H9 (cell line): ENCODE data around the gene TOM1L2. TPM values are rescaled to one million over a fixed set of nuclear protein-coding genes. Genes with fewer than 3 reads are reported as not detected.

Experiments
- DNase-seq: peaks from one replicate; pipeline ENCODE4 v3.0.0-alpha.2; 2017
- H2AFZ ChIP-seq: one replicate; pipeline ENCODE4 v1.6.1; 2013; ENCODE audit warnings: mild to moderate bottlenecking, low read length, control low read depth, moderate library complexity
- H2AK5ac ChIP-seq: 2 replicates; pipeline ENCODE4 v1.6.1; 2013; ENCODE audit warnings: low read length, control low read depth, mixed read lengths; ENCODE audit not compliant: insufficient read length
- H2BK120ac ChIP-seq: one replicate; pipeline ENCODE4 v1.6.1; 2013; ENCODE audit warnings: low read depth, mild to moderate bottlenecking, low read length, control low read depth, inconsistent platforms; ENCODE audit not compliant: poor library complexity, severe bottlenecking
- H2BK12ac ChIP-seq: 2 replicates; pipeline ENCODE4 v1.6.1; 2013; ENCODE audit warnings: low read length, control low read depth, mixed read lengths, low read depth; ENCODE audit not compliant: insufficient read length
- H2BK15ac ChIP-seq: 2 replicates; pipeline ENCODE4 v1.6.1; 2013; ENCODE audit warnings: low read depth, low read length, control low read depth
- H2BK20ac ChIP-seq: one replicate; pipeline ENCODE4 v1.6.1; 2013; ENCODE audit warnings: low read depth, mild to moderate bottlenecking, low read length, control low read depth, inconsistent platforms; ENCODE audit not compliant: poor library complexity, severe bottlenecking
- H2BK5ac ChIP-seq: 2 replicates; pipeline ENCODE4 v1.6.1; 2013; ENCODE audit warnings: low read length, control low read depth, mixed read lengths; ENCODE audit not compliant: insufficient read length
- H3K14ac ChIP-seq: 2 replicates; pipeline ENCODE4 v1.6.1; 2013; ENCODE audit warnings: low read length, control low read depth; ENCODE audit not compliant: insufficient read depth
- H3K18ac ChIP-seq: 2 replicates; pipeline ENCODE4 v1.6.1; 2013; ENCODE audit warnings: low read depth, mild to moderate bottlenecking, mixed read lengths, low read length, control low read depth; ENCODE audit not compliant: insufficient read length
- H3K23ac ChIP-seq: 2 replicates; pipeline ENCODE4 v1.6.1; 2013; ENCODE audit warnings: low read length, control low read depth, mixed read lengths, low read depth; ENCODE audit not compliant: insufficient read length
- H3K23me2 ChIP-seq: 2 replicates; pipeline ENCODE4 v1.6.1; 2013; ENCODE audit warnings: low read depth, mild to moderate bottlenecking, mixed read lengths, low read length, control low read depth; ENCODE audit not compliant: insufficient read length, poor library complexity, severe bottlenecking
- H3K27ac ChIP-seq: 2 replicates; pipeline ENCODE4 v1.5.1; 2013; ENCODE audit warnings: low read length, control low read depth, mixed read lengths, low read depth; ENCODE audit not compliant: insufficient read length
- H3K27me3 ChIP-seq: 2 replicates; pipeline ENCODE4 v1.6.1; 2013; ENCODE audit warnings: low read length, control low read depth, inconsistent platforms; ENCODE audit not compliant: insufficient read depth
- H3K4ac ChIP-seq: 2 replicates; pipeline ENCODE4 v1.6.1; 2013; ENCODE audit warnings: low read depth, mild to moderate bottlenecking, control low read depth, inconsistent platforms, low read length, moderate library complexity
- H3K4me1 ChIP-seq: 2 replicates; pipeline ENCODE4 v1.6.1; 2013; ENCODE audit warnings: low read length, control low read depth, inconsistent platforms; ENCODE audit not compliant: insufficient read depth
- H3K4me2 ChIP-seq: 2 replicates; pipeline ENCODE4 v1.6.1; 2013; ENCODE audit warnings: low read length, control low read depth, mixed read lengths; ENCODE audit not compliant: insufficient read length, insufficient read depth
- H3K56ac ChIP-seq: 2 replicates; pipeline ENCODE4 v1.6.1; 2013; ENCODE audit warnings: low read depth, mild to moderate bottlenecking, mixed read lengths, low read length, control low read depth; ENCODE audit not compliant: insufficient read length
- H3K79me1 ChIP-seq: 2 replicates; pipeline ENCODE4 v1.6.1; 2013; ENCODE audit warnings: low read depth, mild to moderate bottlenecking, moderate library complexity, low read length, control low read depth, inconsistent platforms; ENCODE audit not compliant: insufficient read depth, poor library complexity, severe bottlenecking
- H3K79me2 ChIP-seq: 2 replicates; pipeline ENCODE4 v1.6.1; 2013; ENCODE audit warnings: low read length, control low read depth, inconsistent platforms; ENCODE audit not compliant: insufficient read depth
- H3K9ac ChIP-seq: 2 replicates; pipeline ENCODE4 v1.6.1; 2013; ENCODE audit warnings: low read length, control low read depth, mixed read lengths; ENCODE audit not compliant: insufficient read length; ENCODE audit errors: extremely low read depth
- H3K9me3 ChIP-seq: one replicate; pipeline ENCODE4 v1.6.1; 2013; ENCODE audit warnings: low read depth, low read length, inconsistent platforms; ENCODE audit not compliant: control insufficient read depth
- H3T11ph ChIP-seq: one replicate; pipeline ENCODE4 v1.6.1; 2013; ENCODE audit warnings: mild to moderate bottlenecking, low read length, control low read depth, inconsistent platforms
- H4K20me1 ChIP-seq: one replicate; pipeline ENCODE4 v1.6.1; 2013; ENCODE audit not compliant: control insufficient read depth, insufficient read length, insufficient read depth
- H4K5ac ChIP-seq: 2 replicates; pipeline ENCODE4 v1.6.1; 2013; ENCODE audit warnings: low read depth, mild to moderate bottlenecking, mixed read lengths, low read length, control low read depth; ENCODE audit not compliant: insufficient read length
- H4K8ac ChIP-seq: replicated peaks from 2 replicates; pipeline ENCODE4 v1.6.1; 2013; ENCODE audit warnings: low read length, control low read depth, mixed read lengths, low read depth; ENCODE audit not compliant: insufficient read length
- H4K91ac ChIP-seq: 2 replicates; pipeline ENCODE4 v1.6.1; 2013; ENCODE audit warnings: low read depth, mild to moderate bottlenecking, moderate library complexity, mixed read lengths, low read length, control low read depth; ENCODE audit not compliant: insufficient read length
- H3K27ac Mint-ChIP-seq, 3 experiments: 2 replicates in 2 of 3; 3 replicates in 1 of 3; pipeline ENCODE4 v1.8.0; 2020 to 2021; ENCODE audit warnings: mixed read lengths in 3 of 3, mild to moderate bottlenecking in 1 of 3, moderate library complexity in 1 of 3
- H3K27me3 Mint-ChIP-seq: 2 replicates; pipeline ENCODE4 v1.8.0; 2021; ENCODE audit warnings: low read depth, mild to moderate bottlenecking, moderate library complexity, mixed read lengths
- H3K36me3 Mint-ChIP-seq, 3 experiments: 2 replicates in 2 of 3; 3 replicates in 1 of 3; pipeline ENCODE4 v1.8.0; 2020 to 2021; ENCODE audit warnings: low read depth in 3 of 3, mixed read lengths in 3 of 3; ENCODE audit not compliant: insufficient read depth in 1 of 3
- H3K4me1 Mint-ChIP-seq, 2 experiments: 2 replicates each; pipeline ENCODE4 v1.8.0; 2020; ENCODE audit warnings: mixed read lengths in 2 of 2
- H3K4me3 Mint-ChIP-seq, 2 experiments: 2 replicates in 1 of 2; 3 replicates in 1 of 2; pipeline ENCODE4 v1.8.0; 2020 to 2021; ENCODE audit warnings: mild to moderate bottlenecking in 2 of 2, mixed read lengths in 2 of 2, moderate library complexity in 1 of 2
- H3K9me3 Mint-ChIP-seq, 2 experiments: 2 replicates in 1 of 2; 3 replicates in 1 of 2; pipeline ENCODE4 v1.8.0; 2020; ENCODE audit warnings: mild to moderate bottlenecking in 2 of 2, mixed read lengths in 2 of 2, moderate library complexity in 1 of 2
- CTCF ChIP-seq: fragments of 200-600 bp; sonication (generic); conservative IDR thresholded peaks from 3 replicates; pipeline ENCODE4 v1.8.0; 2021; ENCODE audit warnings: antibody characterized with exemption, mild to moderate bottlenecking
- WGBS: extraction: QIAGEN DNeasy Blood & Tissue Kit; methylation state at CpG from one replicate; pipeline ENCODE4 v1.1.7; 2013; ENCODE audit warnings: missing lambda C conversion rate, low lambda C conversion rate, mixed read lengths; ENCODE audit not compliant: insufficient read length; ENCODE audit errors: extremely low coverage; 5-methylcytosine and 5-hydroxymethylcytosine counted together
- total RNA-seq: library from RNA; stranded (reverse); gene quantifications from 2 replicates; pipeline ENCODE4 v1.2.1, GENCODE V29; 2021

TOM1L2 gene
- total RNA-seq, 1 experiment from 2014 or later, result 4.6 TPM

- Histone ChIP-seq H3K4me2 (no peak overlapping the region), H3K18ac (no peak overlapping the region)
Observed at GRCh38 chr17:18020971-18021370, 48.8 kb upstream of the TOM1L2 start.

More at GRCh38 chr17:18020971-18021370, 48.8 kb upstream of the TOM1L2 start:
- H2BK20ac ChIP-seq, result no peak overlapping the region
- H4K8ac ChIP-seq, result no peak overlapping the region
- no peak overlapping the region for H2AK5ac ChIP-seq
- H3K36me3 Mint-ChIP-seq, result peaks cover 0 to 8% (median 4%) of the 10 kb centered on the region in 3 experiments; a peak in 1 of 7 replicates
- no peak overlapping the region for H3K9ac ChIP-seq
- no peak overlapping the region for H2BK120ac ChIP-seq
- peaks cover 9 to 10% of the 10 kb centered on the region in 2 experiments for H3K4me1 Mint-ChIP-seq
- H3K23me2 ChIP-seq, result no peaks in the 10 kb centered on the region
- no peaks in the 10 kb centered on the region for H3K79me1 ChIP-seq
- no peak overlapping the region for H3T11ph ChIP-seq
- H3K27me3 Mint-ChIP-seq, result no peaks in the 10 kb centered on the region
- H4K91ac ChIP-seq, result no peak overlapping the region
- H2BK5ac ChIP-seq, result no peak overlapping the region
- H3K4ac ChIP-seq, result no peak overlapping the region
- H3K79me2 ChIP-seq, result no peaks in the 10 kb centered on the region
- WGBS, result no CpG with 5 or more reads among the region's 6 CpGs
- H3K9me3 ChIP-seq, result no peaks in the 10 kb centered on the region
- H3K9me3 Mint-ChIP-seq, result no peaks in the 10 kb centered on the region
- H2BK12ac ChIP-seq, result no peak overlapping the region
- H3K4me1 ChIP-seq, result no peaks in the 10 kb centered on the region
- DNase-seq, result no peak
- no peak overlapping the region for H2BK15ac ChIP-seq
- no peak overlapping the region for H3K27ac ChIP-seq
- no peak overlapping the region for H2AFZ ChIP-seq
- H3K14ac ChIP-seq, result no peak overlapping the region
- no peak overlapping the region for H3K27ac Mint-ChIP-seq
- TF ChIP-seq CTCF, result no peak
- H3K23ac ChIP-seq, result no peak overlapping the region
- no peaks in the 10 kb centered on the region for H3K27me3 ChIP-seq
- no peaks in the 10 kb centered on the region for H4K20me1 ChIP-seq
- no peak overlapping the region for H3K56ac ChIP-seq
- H3K4me3 Mint-ChIP-seq, result no peak overlapping the region
- no peak overlapping the region for H4K5ac ChIP-seq
